GM19397 (cell line): ENCODE results near the gene POLR2B.

Source experiments
- ATAC-seq: cut with Tn5 transposase; IDR thresholded peaks from one replicate; pipeline ENCODE4 v1.9.1; 2021; ENCODE audit warnings: mild to moderate bottlenecking, moderate library complexity; ENCODE audit not compliant: unreplicated experiment

Gene POLR2B

DNA sequence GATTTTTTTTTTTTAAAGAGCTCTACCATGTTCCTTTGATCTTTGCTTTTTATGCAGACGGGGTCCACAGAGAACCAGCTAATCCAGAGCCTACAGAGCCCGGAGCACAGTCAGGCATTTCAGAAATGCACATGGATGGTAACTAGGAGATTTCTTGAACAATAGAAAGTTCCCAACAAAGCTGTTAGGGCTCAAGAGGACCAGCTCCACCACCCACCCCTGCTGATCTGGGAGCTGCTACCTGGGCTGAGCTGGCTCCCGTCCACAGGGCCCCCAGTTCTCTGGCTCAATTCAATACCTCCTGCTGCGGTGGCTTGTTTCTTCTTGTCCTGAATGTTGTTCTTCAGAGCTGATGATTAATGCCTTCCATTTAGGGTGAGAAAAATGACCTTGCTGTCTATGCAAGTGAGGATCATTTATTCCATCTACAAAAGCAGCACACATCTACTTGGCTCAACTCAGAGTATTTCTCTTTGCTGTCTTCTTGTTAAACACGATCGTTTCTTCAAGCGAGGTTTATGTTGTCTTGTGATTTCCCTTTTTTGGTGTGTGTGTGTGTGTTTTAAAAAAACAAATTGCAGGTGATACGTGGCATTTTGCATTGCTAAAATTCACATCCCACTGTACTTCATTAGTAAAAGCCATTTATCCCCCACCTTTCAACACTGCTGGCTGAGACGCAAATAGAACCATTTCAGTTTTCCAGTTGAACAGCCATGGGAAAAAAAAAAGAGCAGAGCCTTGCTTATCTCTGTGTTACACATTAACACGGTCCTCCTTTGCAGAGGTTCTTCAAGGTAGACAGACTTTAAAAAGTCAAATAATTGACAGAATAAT lies 100.2 kb downstream of the POLR2B start:
- no peak for ATAC-seq
